Prostate gland (tissue), 2 donors: ENCODE data around the gene LSAMP. TPM values are rescaled to one million over a fixed set of nuclear protein-coding genes. Genes with fewer than 3 reads are reported as not detected.

Experiments used
- DNase-seq: peaks from one replicate; pipeline ENCODE4 v3.0.0-alpha.2; 2019; ENCODE audit warnings: low spot score
- H3K27ac ChIP-seq, 2 donors: fragments of 200-600 bp; sonication (generic); 2 replicates each; pipeline ENCODE4 v1.5.1; 2017 to 2019
- H3K27me3 ChIP-seq: fragments of 200-600 bp; sonication (generic); replicated peaks from 2 replicates; pipeline ENCODE4 v1.5.1; 2019; ENCODE audit not compliant: insufficient read depth
- H3K36me3 ChIP-seq, 2 donors: fragments of 200-600 bp; sonication (generic); 1 replicate in 1 of 2; 2 replicates in 1 of 2; pipeline versions ENCODE4 v1.5.1 to v1.8.1; 2017 to 2019
- H3K4me1 ChIP-seq: fragments of 200-600 bp; sonication (generic); replicated peaks from 2 replicates; pipeline ENCODE4 v1.5.1; 2019
- H3K4me3 ChIP-seq, 2 donors: fragments of 200-600 bp; sonication (generic); 2 replicates each; pipeline ENCODE4 v1.5.1; 2017 to 2019
- H3K9me3 ChIP-seq: fragments of 200-600 bp; sonication (generic); 2 replicates; pipeline ENCODE4 v1.5.1; 2017
- CTCF ChIP-seq, 4 experiments: fragments of 200-600 bp in 2 of 4; fragments of 450-650 bp in 2 of 4; sonication (generic) in 2 of 4; IDR thresholded peaks; 1 replicate in 3 of 4; 2 replicates in 1 of 4; pipeline ENCODE4 v1.5.1; 2016 to 2019; ENCODE audit warnings: antibody characterized with exemption in 4 of 4, mild to moderate bottlenecking in 2 of 4, moderate library complexity in 2 of 4
- POLR2A ChIP-seq: fragments of 450-650 bp; IDR thresholded peaks from one replicate; pipeline ENCODE4 v1.6.1; 2016; ENCODE audit warnings: antibody characterized with exemption, mild to moderate bottlenecking
- POLR2AphosphoS5 ChIP-seq: sonication (generic); formaldehyde crosslinking; IDR thresholded peaks from one replicate; pipeline ENCODE4 v1.6.1; 2017; ENCODE audit warnings: antibody characterized with exemption
- WGBS: methylation state at CpG from one replicate; pipeline ENCODE4 v1.1.5; 2018; 5-methylcytosine and 5-hydroxymethylcytosine counted together
- intact Hi-C: fragments of 100-400 bp; cut with DNase I; formaldehyde crosslinking; loops from one replicate; pipeline ENCODE4 v1.14.2; 2022
- total RNA-seq, 2 donors: library from RNA; depleted of rRNA; stranded (reverse); fragments of >200 nt; gene quantifications; one replicate each; pipeline ENCODE4 v1.1.0, GENCODE V29; 2016

LSAMP gene
- total RNA-seq, 2 donors from 2014 or later, result 15.4 to 38.0 TPM

- DNase-seq, result no peak
- intact Hi-C loops, result no loop called here
- H3K4me1 ChIP-seq, result no peaks in the 10 kb centered on the region
- H3K27me3 ChIP-seq, result no peaks in the 10 kb centered on the region
- 33% methylated on average over 1 of the region's 1 CpG for WGBS
- H3K36me3 ChIP-seq, result no peaks in the 10 kb centered on the region
- no peak overlapping the region for H3K4me3 ChIP-seq
- H3K9me3 ChIP-seq, result no peaks in the 10 kb centered on the region
- no peak for TF ChIP-seq POLR2A
- no peak for TF ChIP-seq CTCF (IDR thresholded peaks at IDR 0.05)
- no peak for TF ChIP-seq POLR2AphosphoS5
- no peak overlapping the region for H3K27ac ChIP-seq
Measured at GRCh38 chr3:116087426-116087825, 357.9 kb downstream of the LSAMP start.

- H3K27me3 ChIP-seq, result no peaks in the 10 kb centered on the region
- 46% methylated on average over 4 of the region's 4 CpGs for WGBS
- no peaks in the 10 kb centered on the region for H3K36me3 ChIP-seq
- intact Hi-C loops, result no loop called here
- no peaks in the 10 kb centered on the region for H3K9me3 ChIP-seq
- no peak overlapping the region for H3K4me3 ChIP-seq
- DNase-seq, result no peak
- H3K4me1 ChIP-seq, result no peaks in the 10 kb centered on the region
- H3K27ac ChIP-seq, result no peak overlapping the region
- TF ChIP-seq CTCF (IDR thresholded peaks at IDR 0.05) (no peak), POLR2AphosphoS5 (no peak)
Measured at GRCh38 chr3:116084999-116085791, 360.1 kb downstream of the LSAMP start.

- Histone ChIP-seq H3K27me3 (no peaks in the 10 kb centered on the region), H3K4me3 (no peak overlapping the region), H3K27ac (no peak overlapping the region), H3K36me3 (no peaks in the 10 kb centered on the region), H3K4me1 (no peaks in the 10 kb centered on the region), H3K9me3 (no peaks in the 10 kb centered on the region)
- no peak for DNase-seq
- intact Hi-C loops, result no loop called here
- 90% methylated on average over 2 of the region's 2 CpGs for WGBS
- TF ChIP-seq CTCF (IDR thresholded peaks at IDR 0.05), result no peak
- TF ChIP-seq POLR2AphosphoS5, result no peak
- no peak for TF ChIP-seq POLR2A
Measured at GRCh38 chr3:116083683-116084082, 361.6 kb downstream of the LSAMP start.

GRCh38 chr3:116078561-116078960, 366.7 kb downstream of the LSAMP start:
- H3K36me3 ChIP-seq, result no peaks in the 10 kb centered on the region
- DNase-seq, result no peak
- H3K9me3 ChIP-seq, result no peaks in the 10 kb centered on the region
- H3K27me3 ChIP-seq, result no peaks in the 10 kb centered on the region
- H3K4me1 ChIP-seq, result no peaks in the 10 kb centered on the region
- no peak for TF ChIP-seq CTCF (IDR thresholded peaks at IDR 0.05)
- no peak for TF ChIP-seq POLR2A
- no peak for TF ChIP-seq POLR2AphosphoS5
- intact Hi-C loops, result no loop called here
- 90% methylated on average over 7 of the region's 7 CpGs for WGBS
- H3K27ac ChIP-seq, result no peak overlapping the region
- no peak overlapping the region for H3K4me3 ChIP-seq

- Histone ChIP-seq H3K27ac (no peak overlapping the region), H3K9me3 (no peaks in the 10 kb centered on the region), H3K4me1 (no peaks in the 10 kb centered on the region), H3K36me3 (no peaks in the 10 kb centered on the region), H3K27me3 (no peaks in the 10 kb centered on the region), H3K4me3 (no peak overlapping the region)
- TF ChIP-seq POLR2A, result no peak
- no peak for TF ChIP-seq CTCF (IDR thresholded peaks at IDR 0.05)
- TF ChIP-seq POLR2AphosphoS5, result no peak
- intact Hi-C loops, result no loop called here
- WGBS, result 82% methylated on average over 2 of the region's 2 CpGs
- no peak for DNase-seq
Measured at GRCh38 chr3:116077557-116077956, 367.7 kb downstream of the LSAMP start.
